Measurements from ENCODE around the gene TRIM37.

- TF ChIP-seq CTCF (IDR thresholded peaks at IDR 0.05) (no peak), EZH2phosphoT487 (IDR thresholded peaks at IDR 0.05) (no peak)
Observed at GRCh38 chr17:59038734-59039133, 67.9 kb downstream of the TRIM37 start.
